GM12878 (cell line): ENCODE data around the gene ADAMTSL1. TPM values are rescaled to one million over a fixed set of nuclear protein-coding genes. Genes with fewer than 3 reads are reported as not detected.

ENCODE experiments used
- ATAC-seq: fragments of 200-7000 bp; cut with Tn5 transposase; 3 replicates; pipeline ENCODE4 v1.9.1; 2020; ENCODE audit warnings: mild to moderate bottlenecking, moderate library complexity
- BruUV-seq: library from RNA; stranded (reverse); fragments of 400-500 nt; replicated peaks from 2 replicates; lab custom pipeline; 2021; lab: Mats Ljungman, UMichigan
- CTCF ChIA-PET: fragments of 300-600 bp; sonication (Branson Sonifier 250); formaldehyde crosslinking; extraction: SDS; loops from one replicate; lab custom pipeline; 2021; ENCODE audit warnings: inconsistent platforms; lab: Yijun Ruan, JAX
- POLR2A ChIA-PET: fragments of 350-600 bp; formaldehyde crosslinking; extraction: SDS; loops from one replicate; lab custom pipeline; 2021; ENCODE audit warnings: inconsistent platforms; lab: Charles Lee
- RAD21 ChIA-PET: fragments of 300-600 bp; sonication (Branson Sonifier 250); formaldehyde crosslinking; loops from one replicate; lab custom pipeline; 2023; ENCODE audit warnings: antibody characterized with exemption; ENCODE audit not compliant: unreplicated experiment; lab: Charles Lee
- SMC1A ChIA-PET: fragments of 300-600 bp; sonication (Branson Sonifier 250); formaldehyde crosslinking; loops from one replicate; lab custom pipeline; 2023; ENCODE audit not compliant: unreplicated experiment, uncharacterized antibody; lab: Charles Lee
- DNase-seq: peaks from one replicate; pipeline ENCODE4 v3.0.0-alpha.2; 2011; ENCODE audit warnings: low read depth, low spot score
- FAIRE-seq: peaks from 3 replicates; lab custom pipeline; 2011; peaks lifted over from hg19 to GRCh38; lab: Jason Lieb, UNC
- H2AFZ ChIP-seq: 2 replicates; pipeline ENCODE4 v1.6.0; 2011; ENCODE audit warnings: low read depth, low read length, control low read depth; ENCODE audit not compliant: control insufficient read depth
- H3K27ac ChIP-seq: 2 replicates; pipeline ENCODE4 v1.5.1; 2011; ENCODE audit warnings: control low read depth; ENCODE audit not compliant: control insufficient read depth, insufficient read depth
- H3K27me3 ChIP-seq, 2 experiments: replicated peaks in 1 of 2; 2 replicates each; pipeline versions ENCODE4 v1.6.0 to v1.6.1; 2011; ENCODE audit warnings: low read length in 1 of 2; ENCODE audit not compliant: control insufficient read depth in 2 of 2, insufficient read depth in 2 of 2
- H3K36me3 ChIP-seq, 2 experiments: 2 replicates each; pipeline ENCODE4 v1.5.1; 2011; ENCODE audit warnings: low read length in 1 of 2; ENCODE audit not compliant: control insufficient read depth in 2 of 2, insufficient read depth in 2 of 2
- H3K4me1 ChIP-seq: 2 replicates; pipeline ENCODE4 v1.6.1; 2011; ENCODE audit warnings: mild to moderate bottlenecking, low read length, moderate library complexity, mixed read lengths; ENCODE audit not compliant: control insufficient read depth, insufficient read depth
- H3K4me2 ChIP-seq: 2 replicates; pipeline ENCODE4 v1.6.0; 2011; ENCODE audit warnings: control low read depth; ENCODE audit not compliant: control insufficient read depth, insufficient read depth
- H3K4me3 ChIP-seq: fragments of 200-600 bp; sonication (generic); 2 replicates; pipeline ENCODE4 v1.5.1; 2016
- H3K79me2 ChIP-seq: 2 replicates; pipeline ENCODE4 v1.6.0; 2011; ENCODE audit warnings: low read length; ENCODE audit not compliant: control insufficient read depth, insufficient read depth
- H3K9ac ChIP-seq: 2 replicates; pipeline ENCODE4 v1.8.0; 2011; ENCODE audit warnings: low read length, control low read depth, mixed read lengths; ENCODE audit not compliant: control insufficient read depth, insufficient read depth
- H3K9me3 ChIP-seq: replicated peaks from 3 replicates; pipeline ENCODE4 v1.5.1; 2011; ENCODE audit warnings: mild to moderate bottlenecking, low read length; ENCODE audit not compliant: control insufficient read depth, insufficient read depth
- H4K20me1 ChIP-seq: 2 replicates; pipeline ENCODE4 v1.6.0; 2011; ENCODE audit not compliant: control insufficient read depth, insufficient read depth
- ATF7 ChIP-seq: fragments of 450-650 bp; IDR thresholded peaks from 2 replicates; pipeline ENCODE4 v1.6.1; 2016; ENCODE audit warnings: low read depth, mild to moderate bottlenecking
- HDAC6 ChIP-seq: fragments of 200-600 bp; sonication (generic); IDR thresholded peaks from one replicate; pipeline ENCODE4 v1.8.0; 2017; ENCODE audit warnings: antibody characterized with exemption; ENCODE audit not compliant: unreplicated experiment
- NFIC ChIP-seq: IDR thresholded peaks from 2 replicates; pipeline ENCODE4 v1.6.1; 2012; ENCODE audit warnings: low read depth, mild to moderate bottlenecking, inconsistent platforms, low read length, moderate library complexity
- NFYA ChIP-seq: IDR thresholded peaks from 2 replicates; pipeline ENCODE4 v1.6.1; 2011; ENCODE audit warnings: low read depth, mild to moderate bottlenecking, low read length, improper control_type of control experiment, borderline replicate concordance
- NR2C2 ChIP-seq: IDR thresholded peaks from 2 replicates; pipeline ENCODE4 v1.6.1; 2011; ENCODE audit warnings: borderline replicate concordance, low read depth; ENCODE audit not compliant: control insufficient read depth, insufficient read length
- PAX8 ChIP-seq: fragments of 450-650 bp; IDR thresholded peaks from 2 replicates; pipeline ENCODE4 v1.6.1; 2017; ENCODE audit warnings: mild to moderate bottlenecking, moderate library complexity
- POLR2AphosphoS5 ChIP-seq: IDR thresholded peaks from 2 replicates; pipeline ENCODE4 v1.6.1; 2011; ENCODE audit warnings: mild to moderate bottlenecking, low read length, inconsistent platforms
- RELA ChIP-seq: fragments of 450-650 bp; IDR thresholded peaks from 2 replicates; pipeline ENCODE4 v1.8.0; 2014; ENCODE audit warnings: borderline replicate concordance; ENCODE audit not compliant: partially characterized antibody
- SUPT20H ChIP-seq: IDR thresholded peaks from 2 replicates; pipeline ENCODE4 v1.6.1; 2011; ENCODE audit warnings: low read depth, mild to moderate bottlenecking, low read length, moderate library complexity, borderline replicate concordance; ENCODE audit not compliant: control insufficient read depth
- WRNIP1 ChIP-seq: IDR thresholded peaks from 2 replicates; pipeline ENCODE4 v1.6.1; 2011; ENCODE audit warnings: low read depth, low read length, improper control_type of control experiment, borderline replicate concordance
- YBX1 ChIP-seq: fragments of 450-650 bp; IDR thresholded peaks from 2 replicates; pipeline ENCODE4 v1.6.1; 2016; ENCODE audit warnings: antibody characterized with exemption
- WGBS: methylation state at CpG from one replicate; pipeline ENCODE4 v1.1.6; 2016; ENCODE audit warnings: low lambda C conversion rate; ENCODE audit not compliant: insufficient replicate concordance, insufficient coverage; ENCODE audit errors: missing lambda C conversion rate; 5-methylcytosine and 5-hydroxymethylcytosine counted together
- in situ Hi-C: fragments of 300-500 bp; cut with MboI; formaldehyde crosslinking; loops from 9 replicates; pipeline ENCODE4 v1.14.3; 2018; ENCODE audit warnings: mixed read lengths
- intact Hi-C: fragments of 100-400 bp; cut with micrococcal nuclease; formaldehyde crosslinking; loops from one replicate; pipeline ENCODE4 v1.14.2; 2022; ENCODE audit not compliant: unreplicated experiment
- polyA plus RNA-seq, 11 experiments: library from polyadenylated mRNA; depleted of rRNA in 4 of 11; unstranded in 6 of 11; stranded (reverse) in 5 of 11; fragments of >200 nt; fragmentation: Nextera tagmentation in 4 of 11; fragmentation: Illumina TruSeq in 1 of 11; extraction: Ambion mirVana in 4 of 11; extraction: Trizol in 1 of 11; gene quantifications; 1 replicate in 1 of 11; 2 replicates in 10 of 11; pipeline versions ENCODE4 v1.2.1 to v1.2.3, GENCODE V29; 2011 to 2016; ENCODE audit warnings: inconsistent platforms in 2 of 11, missing spikeins in 2 of 11, low read depth in 1 of 11
- total RNA-seq, 4 experiments: library from RNA; depleted of rRNA in 3 of 4; stranded (reverse); fragments of >200 nt in 3 of 4; fragmentation: Illumina TruSeq in 1 of 4; extraction: Trizol in 1 of 4; gene quantifications; 2 replicates each; pipeline versions ENCODE4 v1.2.1 to v1.2.3, GENCODE V29; 2013 to 2021
- TF ChIP-seq, protein P1 (sequence below): fragments of 450-650 bp; IDR thresholded peaks from 2 replicates; pipeline ENCODE4 v1.6.1; 2017; ENCODE audit warnings: low read depth, mild to moderate bottlenecking, moderate library complexity
- TF ChIP-seq, protein P2 (sequence below): fragments of 450-650 bp; IDR thresholded peaks from 2 replicates; pipeline ENCODE4 v1.6.1; 2017; ENCODE audit warnings: mild to moderate bottlenecking, moderate library complexity
- TF ChIP-seq, protein P3 (sequence below): IDR thresholded peaks from 2 replicates; pipeline ENCODE4 v1.6.1; 2012; ENCODE audit warnings: low read depth, low read length, improper control_type of control experiment

The ADAMTSL1 gene
- total and polyA plus RNA-seq, 10 of the 15 experiments (the other 5 are each of a cell fraction or from before 2014, with no cell fraction given) = 0.01 to 0.10 (median 0.07) TPM; not detected in 6

DNA sequence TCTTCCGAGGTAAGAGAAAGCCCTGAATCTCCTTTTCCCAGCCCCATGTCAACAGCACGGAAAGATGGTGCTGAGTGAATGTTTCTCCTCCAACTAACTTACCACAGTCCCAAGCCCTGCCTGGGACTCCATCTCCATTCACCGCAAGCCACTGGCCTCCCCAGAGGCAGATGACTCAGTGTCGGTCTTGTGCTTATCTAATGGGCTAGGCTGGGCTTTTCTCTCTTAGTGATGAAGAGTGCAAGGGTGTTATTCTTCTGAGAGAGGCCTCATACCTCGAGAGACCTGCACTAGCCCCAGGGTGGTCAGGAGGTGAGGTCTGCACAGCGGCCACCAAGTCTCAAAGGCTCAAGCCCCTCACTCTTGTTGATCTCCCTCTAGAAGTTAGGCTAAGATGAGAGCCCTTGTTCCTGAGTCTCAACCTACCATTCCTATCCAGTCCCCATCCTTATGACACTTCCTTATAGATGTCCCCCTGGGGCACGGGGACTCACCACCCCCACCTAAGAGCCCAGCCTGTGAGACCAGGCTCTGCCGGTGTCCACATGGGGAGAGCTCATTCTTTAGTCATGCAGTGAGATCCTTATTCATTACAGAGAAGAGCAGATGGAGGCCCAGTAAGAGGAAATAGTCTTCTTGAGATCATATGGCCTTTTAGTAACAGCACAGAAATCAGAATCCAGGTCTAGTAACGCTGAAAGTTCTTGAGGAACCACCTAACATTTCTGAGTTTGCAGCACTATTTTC, 432.1 kb downstream of the ADAMTSL1 start (continued):
- TF ChIP-seq WRNIP1 (no peak), HDAC6 (no peak), NR2C2 (no peak), PAX8 (no peak), ATF7 (no peak), NFYA (no peak)
- TF ChIP-seq, protein P1, sequence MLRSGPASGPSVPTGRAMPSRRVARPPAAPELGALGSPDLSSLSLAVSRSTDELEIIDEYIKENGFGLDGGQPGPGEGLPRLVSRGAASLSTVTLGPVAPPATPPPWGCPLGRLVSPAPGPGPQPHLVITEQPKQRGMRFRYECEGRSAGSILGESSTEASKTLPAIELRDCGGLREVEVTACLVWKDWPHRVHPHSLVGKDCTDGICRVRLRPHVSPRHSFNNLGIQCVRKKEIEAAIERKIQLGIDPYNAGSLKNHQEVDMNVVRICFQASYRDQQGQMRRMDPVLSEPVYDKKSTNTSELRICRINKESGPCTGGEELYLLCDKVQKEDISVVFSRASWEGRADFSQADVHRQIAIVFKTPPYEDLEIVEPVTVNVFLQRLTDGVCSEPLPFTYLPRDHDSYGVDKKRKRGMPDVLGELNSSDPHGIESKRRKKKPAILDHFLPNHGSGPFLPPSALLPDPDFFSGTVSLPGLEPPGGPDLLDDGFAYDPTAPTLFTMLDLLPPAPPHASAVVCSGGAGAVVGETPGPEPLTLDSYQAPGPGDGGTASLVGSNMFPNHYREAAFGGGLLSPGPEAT = no peak

DNA sequence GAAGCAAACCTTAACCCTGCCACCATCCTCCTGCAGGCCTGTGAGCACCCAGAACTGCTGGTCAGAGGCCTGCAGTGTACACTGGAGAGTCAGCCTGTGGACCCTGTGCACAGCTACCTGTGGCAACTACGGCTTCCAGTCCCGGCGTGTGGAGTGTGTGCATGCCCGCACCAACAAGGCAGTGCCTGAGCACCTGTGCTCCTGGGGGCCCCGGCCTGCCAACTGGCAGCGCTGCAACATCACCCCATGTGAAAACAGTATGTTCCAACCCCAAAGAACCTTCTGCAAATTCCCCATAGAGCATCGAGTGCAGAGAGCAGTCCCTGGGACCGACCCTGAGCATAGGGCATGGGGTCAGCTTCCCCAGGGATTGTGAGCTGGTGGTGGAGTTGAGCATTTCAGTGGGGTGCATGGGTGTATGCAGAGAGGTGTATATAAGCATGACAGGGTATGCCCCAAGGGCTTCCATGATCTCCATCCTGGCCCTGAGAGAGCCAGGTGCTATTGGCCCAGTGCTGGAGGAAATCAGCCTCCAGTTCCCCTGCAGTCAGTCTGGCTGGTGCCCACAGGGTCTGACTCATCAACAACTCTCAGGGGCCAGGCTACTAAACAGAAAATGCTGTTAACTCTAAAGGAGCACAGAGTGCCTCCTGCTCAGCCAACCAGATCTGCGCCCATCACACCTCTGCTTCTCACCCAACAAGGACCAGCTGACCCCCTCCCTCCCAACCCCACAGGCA, 432.9 kb downstream of the ADAMTSL1 start:
- peak; percentile 55; the same call in 2 of the 3 replicates for ATAC-seq
- intact Hi-C loops = no loop called here
- CTCF ChIA-PET = no interaction called here
- TF ChIP-seq POLR2AphosphoS5 = no peak
- no peak for TF ChIP-seq YBX1
- TF ChIP-seq NFIC = no peak
- no peak for TF ChIP-seq SUPT20H
- no peak for TF ChIP-seq RELA
- TF ChIP-seq, protein P2, sequence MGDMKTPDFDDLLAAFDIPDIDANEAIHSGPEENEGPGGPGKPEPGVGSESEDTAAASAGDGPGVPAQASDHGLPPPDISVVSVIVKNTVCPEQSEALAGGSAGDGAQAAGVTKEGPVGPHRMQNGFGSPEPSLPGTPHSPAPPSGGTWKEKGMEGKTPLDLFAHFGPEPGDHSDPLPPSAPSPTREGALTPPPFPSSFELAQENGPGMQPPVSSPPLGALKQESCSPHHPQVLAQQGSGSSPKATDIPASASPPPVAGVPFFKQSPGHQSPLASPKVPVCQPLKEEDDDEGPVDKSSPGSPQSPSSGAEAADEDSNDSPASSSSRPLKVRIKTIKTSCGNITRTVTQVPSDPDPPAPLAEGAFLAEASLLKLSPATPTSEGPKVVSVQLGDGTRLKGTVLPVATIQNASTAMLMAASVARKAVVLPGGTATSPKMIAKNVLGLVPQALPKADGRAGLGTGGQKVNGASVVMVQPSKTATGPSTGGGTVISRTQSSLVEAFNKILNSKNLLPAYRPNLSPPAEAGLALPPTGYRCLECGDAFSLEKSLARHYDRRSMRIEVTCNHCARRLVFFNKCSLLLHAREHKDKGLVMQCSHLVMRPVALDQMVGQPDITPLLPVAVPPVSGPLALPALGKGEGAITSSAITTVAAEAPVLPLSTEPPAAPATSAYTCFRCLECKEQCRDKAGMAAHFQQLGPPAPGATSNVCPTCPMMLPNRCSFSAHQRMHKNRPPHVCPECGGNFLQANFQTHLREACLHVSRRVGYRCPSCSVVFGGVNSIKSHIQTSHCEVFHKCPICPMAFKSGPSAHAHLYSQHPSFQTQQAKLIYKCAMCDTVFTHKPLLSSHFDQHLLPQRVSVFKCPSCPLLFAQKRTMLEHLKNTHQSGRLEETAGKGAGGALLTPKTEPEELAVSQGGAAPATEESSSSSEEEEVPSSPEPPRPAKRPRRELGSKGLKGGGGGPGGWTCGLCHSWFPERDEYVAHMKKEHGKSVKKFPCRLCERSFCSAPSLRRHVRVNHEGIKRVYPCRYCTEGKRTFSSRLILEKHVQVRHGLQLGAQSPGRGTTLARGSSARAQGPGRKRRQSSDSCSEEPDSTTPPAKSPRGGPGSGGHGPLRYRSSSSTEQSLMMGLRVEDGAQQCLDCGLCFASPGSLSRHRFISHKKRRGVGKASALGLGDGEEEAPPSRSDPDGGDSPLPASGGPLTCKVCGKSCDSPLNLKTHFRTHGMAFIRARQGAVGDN = no peak
- no peak for TF ChIP-seq NR2C2
- TF ChIP-seq, protein P3, sequence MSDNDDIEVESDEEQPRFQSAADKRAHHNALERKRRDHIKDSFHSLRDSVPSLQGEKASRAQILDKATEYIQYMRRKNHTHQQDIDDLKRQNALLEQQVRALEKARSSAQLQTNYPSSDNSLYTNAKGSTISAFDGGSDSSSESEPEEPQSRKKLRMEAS = no peak

More for the DNA sequence above, 432.9 kb downstream of the ADAMTSL1 start:
- Histone ChIP-seq H3K4me2 (no peak overlapping the region), H3K27ac (no peak overlapping the region), H2AFZ (no peak overlapping the region), H4K20me1 (no peaks in the 10 kb centered on the region), H3K9me3 (no peaks in the 10 kb centered on the region; the same call in 2 of the 3 replicates), H3K9ac (no peak overlapping the region), H3K4me1 (no peaks in the 10 kb centered on the region; the same call in 1 of the 2 replicates), H3K27me3 (no peaks in the 10 kb centered on the region; a peak in 3 of 4 replicates), H3K79me2 (no peaks in the 10 kb centered on the region), H3K4me3 (no peak overlapping the region), H3K36me3 (no peaks in the 10 kb centered on the region)
- in situ Hi-C loops = no loop called here
- 15% methylated on average over 9 of the region's 9 CpGs for WGBS
- FAIRE-seq (no peak), DNase-seq (no peak)
- SMC1A ChIA-PET = no interaction called here
- no TSS peak for BruUV-seq
- POLR2A ChIA-PET = no interaction called here
- RAD21 ChIA-PET = no interaction called here
